Epithelial cell of esophagus (primary cell): ENCODE measurements around the gene NAPEPLD.

Experiments used
- DNase-seq: peaks from one replicate; pipeline ENCODE4 v3.0.0; 2010; ENCODE audit warnings: low read depth
- H3K4me3 ChIP-seq: 2 replicates; pipeline ENCODE4 v1.5.1; 2011; ENCODE audit warnings: mild to moderate bottlenecking, low read length, control low read depth
- TF ChIP-seq, protein P1 (sequence below): IDR thresholded peaks from 2 replicates; pipeline ENCODE4 v1.5.1; 2011; ENCODE audit warnings: low read depth, mild to moderate bottlenecking, low read length, control low read depth, inconsistent platforms; ENCODE audit not compliant: insufficient read depth; ENCODE audit errors: missing control alignments

The NAPEPLD gene

DNA sequence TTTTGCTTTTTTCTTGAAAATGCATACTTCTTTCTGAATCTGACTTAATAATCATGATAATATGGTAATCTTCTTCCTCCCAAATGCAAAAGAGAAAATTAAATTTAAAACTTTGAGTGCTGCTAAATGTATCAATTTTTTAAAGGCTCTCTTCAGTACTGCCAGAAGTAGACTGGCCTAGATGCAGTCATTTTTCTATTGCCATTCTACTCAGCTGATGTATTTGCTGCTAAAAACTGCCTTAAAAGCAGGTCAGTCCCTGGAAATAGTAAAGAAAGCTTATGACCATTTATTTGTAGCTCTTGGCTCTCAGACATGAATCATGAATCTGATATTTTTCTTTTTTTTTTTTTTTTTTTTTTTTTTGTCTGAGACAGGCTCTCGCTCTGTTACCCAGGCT is 28.5 kb downstream of the NAPEPLD start:
- no peak overlapping the region for H3K4me3 ChIP-seq
- no peak for DNase-seq
- TF ChIP-seq, protein P1, sequence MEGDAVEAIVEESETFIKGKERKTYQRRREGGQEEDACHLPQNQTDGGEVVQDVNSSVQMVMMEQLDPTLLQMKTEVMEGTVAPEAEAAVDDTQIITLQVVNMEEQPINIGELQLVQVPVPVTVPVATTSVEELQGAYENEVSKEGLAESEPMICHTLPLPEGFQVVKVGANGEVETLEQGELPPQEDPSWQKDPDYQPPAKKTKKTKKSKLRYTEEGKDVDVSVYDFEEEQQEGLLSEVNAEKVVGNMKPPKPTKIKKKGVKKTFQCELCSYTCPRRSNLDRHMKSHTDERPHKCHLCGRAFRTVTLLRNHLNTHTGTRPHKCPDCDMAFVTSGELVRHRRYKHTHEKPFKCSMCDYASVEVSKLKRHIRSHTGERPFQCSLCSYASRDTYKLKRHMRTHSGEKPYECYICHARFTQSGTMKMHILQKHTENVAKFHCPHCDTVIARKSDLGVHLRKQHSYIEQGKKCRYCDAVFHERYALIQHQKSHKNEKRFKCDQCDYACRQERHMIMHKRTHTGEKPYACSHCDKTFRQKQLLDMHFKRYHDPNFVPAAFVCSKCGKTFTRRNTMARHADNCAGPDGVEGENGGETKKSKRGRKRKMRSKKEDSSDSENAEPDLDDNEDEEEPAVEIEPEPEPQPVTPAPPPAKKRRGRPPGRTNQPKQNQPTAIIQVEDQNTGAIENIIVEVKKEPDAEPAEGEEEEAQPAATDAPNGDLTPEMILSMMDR = no peak

DNA sequence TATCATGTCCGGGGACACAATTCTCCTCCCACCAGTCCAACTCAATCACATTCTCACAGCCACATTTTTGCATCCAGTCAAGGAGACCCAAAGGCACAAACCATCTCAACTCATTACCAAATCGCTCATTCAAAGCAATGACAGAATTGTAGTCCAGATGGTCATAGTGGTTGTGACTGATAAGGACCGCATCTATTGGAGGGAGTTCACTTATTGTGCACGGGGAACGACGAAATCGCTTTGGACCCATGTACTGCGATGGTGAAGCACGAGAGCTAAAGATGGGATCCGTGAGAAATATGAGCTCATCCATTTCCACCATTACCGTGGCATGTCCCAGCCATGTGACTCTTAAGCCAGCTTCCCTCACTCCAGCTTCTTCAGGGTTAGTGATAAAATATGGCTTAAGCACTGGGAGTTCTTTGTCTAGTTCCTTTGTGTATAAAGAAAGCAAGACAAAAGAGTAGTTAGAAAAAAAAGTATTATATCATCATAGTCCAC is 29.1 kb downstream of the NAPEPLD start:
- DNase-seq = no peak
- TF ChIP-seq, protein P1 = no peak
- no peak overlapping the region for H3K4me3 ChIP-seq

DNA sequence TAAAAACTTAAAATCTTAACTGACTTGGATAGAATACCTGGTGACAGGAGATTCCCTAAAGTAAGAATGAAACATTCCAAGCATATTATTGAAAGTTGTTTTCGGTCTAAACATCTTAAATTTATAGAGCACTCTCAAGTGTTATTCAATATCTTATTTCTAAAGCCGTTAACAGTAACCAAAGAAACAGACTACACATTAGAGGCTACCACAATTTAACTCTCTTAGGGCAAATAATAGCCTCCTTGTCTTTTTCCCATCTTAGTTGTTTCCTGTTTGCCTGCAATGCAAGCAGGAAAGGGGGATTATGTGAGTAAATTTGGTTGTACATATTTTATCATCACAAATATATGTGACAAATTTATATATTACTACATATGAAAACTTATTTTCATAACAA is 31.4 kb downstream of the NAPEPLD start:
- no peak overlapping the region for H3K4me3 ChIP-seq
- no peak for DNase-seq
- TF ChIP-seq, protein P1 = no peak

DNA sequence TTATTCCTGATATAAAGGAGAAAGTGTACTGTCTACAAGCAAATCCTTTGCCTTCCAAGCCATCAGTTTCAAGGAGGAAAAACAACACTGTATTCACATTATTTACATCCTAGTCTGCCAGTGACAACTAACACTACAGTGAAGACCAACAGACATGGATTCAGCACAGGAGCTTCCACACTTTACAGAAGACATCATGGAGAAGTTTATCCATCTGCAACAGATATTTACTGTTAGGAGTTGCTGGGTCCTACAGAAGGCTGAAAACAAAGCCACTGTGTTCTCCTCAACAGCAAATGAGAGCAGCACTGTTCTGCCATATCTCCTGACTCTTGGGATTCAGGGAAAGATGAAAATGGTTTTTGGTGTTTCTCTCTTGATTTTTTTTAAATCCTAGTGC is 31.9 kb downstream of the NAPEPLD start:
- no peak overlapping the region for H3K4me3 ChIP-seq
- TF ChIP-seq, protein P1 = no peak
- DNase-seq = no peak

DNA sequence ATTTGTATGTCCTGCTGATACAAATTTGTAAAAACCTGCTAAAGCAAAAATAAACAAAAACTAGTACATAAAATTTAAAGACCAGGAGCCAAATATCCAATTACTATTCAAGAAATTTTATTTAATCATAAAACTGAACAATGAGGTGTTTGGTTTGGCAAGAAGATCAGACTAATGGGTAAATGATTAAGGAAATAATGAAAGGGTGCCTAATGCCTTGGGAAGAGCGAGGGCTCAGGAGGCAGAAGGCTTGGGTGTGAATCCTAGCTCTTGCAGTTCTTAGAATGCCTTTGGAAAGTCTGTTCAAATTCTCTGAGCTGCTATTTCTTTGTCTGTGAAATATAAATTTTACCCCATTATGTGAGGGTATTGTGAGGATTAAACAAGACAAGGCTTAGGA is 32.4 kb downstream of the NAPEPLD start:
- DNase-seq = no peak
- H3K4me3 ChIP-seq = no peak overlapping the region
- TF ChIP-seq, protein P1 = no peak

DNA sequence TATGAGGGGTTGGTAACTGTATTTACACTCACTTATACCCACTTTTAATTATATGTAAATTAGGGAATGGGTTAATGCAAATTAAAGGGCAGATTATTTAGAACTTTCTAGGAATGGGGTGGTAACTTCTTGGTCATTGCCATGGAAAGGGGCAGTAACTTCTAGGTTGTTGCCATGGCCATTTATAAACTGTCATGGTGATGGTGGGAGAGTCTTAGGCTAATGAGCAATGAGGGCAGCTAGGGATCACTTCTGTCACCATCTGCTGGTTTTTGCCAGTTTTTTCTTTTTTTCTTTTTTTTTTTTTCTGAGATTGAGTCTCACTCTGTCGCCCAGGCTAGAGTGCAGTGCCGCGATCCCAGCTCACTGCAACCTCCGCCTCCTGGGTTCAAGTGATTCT is 33.1 kb downstream of the NAPEPLD start:
- DNase-seq = no peak
- TF ChIP-seq, protein P1 = no peak
- H3K4me3 ChIP-seq = no peak overlapping the region

DNA sequence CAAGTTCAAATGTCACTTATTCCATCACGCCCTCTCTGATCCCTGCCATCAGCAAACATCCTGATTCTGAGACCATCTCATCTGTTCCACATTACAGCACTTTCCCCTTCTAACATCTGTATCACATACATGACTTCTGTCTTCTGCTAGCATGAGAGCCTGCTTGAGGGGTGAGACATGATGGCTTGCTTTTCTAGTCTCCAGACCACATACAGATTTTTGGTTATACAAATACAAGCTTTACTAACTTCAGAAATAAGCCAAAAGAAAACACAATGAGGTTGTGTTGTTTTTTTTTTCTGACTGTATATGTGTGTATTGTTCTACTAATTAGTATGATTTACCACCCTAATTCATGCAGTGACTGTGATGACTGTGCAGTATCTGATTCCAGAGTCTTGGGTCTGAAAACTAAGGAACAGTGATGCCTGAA is 34.3 kb downstream of the NAPEPLD start:
- TF ChIP-seq, protein P1 = no peak
- DNase-seq = no peak

More for the DNA sequence above, 34.3 kb downstream of the NAPEPLD start:
- H3K4me3 ChIP-seq = no peak overlapping the region
